Astrocyte (in vitro differentiated cells and primary cell): ENCODE measurements around the gene CFAP119.

Experiments
- EZH2 ChIP-seq: IDR thresholded peaks from 2 replicates; pipeline ENCODE4 v1.6.1; 2012; ENCODE audit warnings: mild to moderate bottlenecking, low read length, inconsistent platforms; ENCODE audit not compliant: insufficient read depth
- TF ChIP-seq, protein P1 (sequence below): IDR thresholded peaks from 2 replicates; pipeline ENCODE4 v1.5.1; 2011; ENCODE audit warnings: low read depth, mild to moderate bottlenecking, inconsistent platforms, low read length, moderate library complexity; ENCODE audit not compliant: insufficient read depth

DNA sequence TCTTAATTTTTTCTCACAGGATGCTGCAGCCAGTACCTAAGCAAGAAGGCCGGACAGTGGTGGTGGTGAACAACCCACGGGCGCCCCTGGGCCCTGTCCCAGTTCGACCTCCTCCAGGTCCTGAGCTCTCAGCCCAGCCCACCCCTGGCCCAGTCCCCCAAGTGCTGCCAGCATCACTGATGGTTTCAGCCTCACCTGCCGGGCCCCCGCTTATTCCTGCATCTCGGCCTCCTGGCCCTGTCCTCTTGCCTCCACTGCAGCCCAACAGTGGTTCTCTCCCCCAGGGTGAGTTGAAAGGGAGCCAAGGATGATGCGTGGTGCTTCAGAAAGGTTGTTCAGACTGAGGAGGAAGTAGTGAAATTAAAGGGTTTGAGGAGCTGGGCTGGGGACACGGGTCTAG is 41.2 kb downstream of the CFAP119 start:
- TF ChIP-seq, protein P1, sequence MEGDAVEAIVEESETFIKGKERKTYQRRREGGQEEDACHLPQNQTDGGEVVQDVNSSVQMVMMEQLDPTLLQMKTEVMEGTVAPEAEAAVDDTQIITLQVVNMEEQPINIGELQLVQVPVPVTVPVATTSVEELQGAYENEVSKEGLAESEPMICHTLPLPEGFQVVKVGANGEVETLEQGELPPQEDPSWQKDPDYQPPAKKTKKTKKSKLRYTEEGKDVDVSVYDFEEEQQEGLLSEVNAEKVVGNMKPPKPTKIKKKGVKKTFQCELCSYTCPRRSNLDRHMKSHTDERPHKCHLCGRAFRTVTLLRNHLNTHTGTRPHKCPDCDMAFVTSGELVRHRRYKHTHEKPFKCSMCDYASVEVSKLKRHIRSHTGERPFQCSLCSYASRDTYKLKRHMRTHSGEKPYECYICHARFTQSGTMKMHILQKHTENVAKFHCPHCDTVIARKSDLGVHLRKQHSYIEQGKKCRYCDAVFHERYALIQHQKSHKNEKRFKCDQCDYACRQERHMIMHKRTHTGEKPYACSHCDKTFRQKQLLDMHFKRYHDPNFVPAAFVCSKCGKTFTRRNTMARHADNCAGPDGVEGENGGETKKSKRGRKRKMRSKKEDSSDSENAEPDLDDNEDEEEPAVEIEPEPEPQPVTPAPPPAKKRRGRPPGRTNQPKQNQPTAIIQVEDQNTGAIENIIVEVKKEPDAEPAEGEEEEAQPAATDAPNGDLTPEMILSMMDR, result no peak
- TF ChIP-seq EZH2, result no peak
